ENCODE results near the gene DLAT. TPM values are rescaled to one million over a fixed set of nuclear protein-coding genes. Genes with fewer than 3 reads are reported as not detected.

The DLAT gene
- total RNA-seq, 1 donor from 2014 or later: 19.4 TPM

GRCh38 chr11:112097734-112098528 lies 72.7 kb downstream of the DLAT start:
- Histone ChIP-seq H3K9me3 (no peaks in the 10 kb centered on the region), H3K4me3 (no peak overlapping the region), H3K36me3 (peaks cover 0 to 39% of the 10 kb centered on the region in 2 donors), H3K4me1 (no peaks in the 10 kb centered on the region), H3K27me3 (no peaks in the 10 kb centered on the region), H3K27ac (no peak overlapping the region)
- intact Hi-C loops (cut with DNase I): no loop called here
- TF ChIP-seq POLR2AphosphoS5 (IDR thresholded peaks at IDR 0.05; ENCODE audit: insufficient read depth in 1 of 2, low read depth in 1 of 2) (no peak), POLR2A (IDR thresholded peaks at IDR 0.05) (no peak)
- TF ChIP-seq, protein P1, sequence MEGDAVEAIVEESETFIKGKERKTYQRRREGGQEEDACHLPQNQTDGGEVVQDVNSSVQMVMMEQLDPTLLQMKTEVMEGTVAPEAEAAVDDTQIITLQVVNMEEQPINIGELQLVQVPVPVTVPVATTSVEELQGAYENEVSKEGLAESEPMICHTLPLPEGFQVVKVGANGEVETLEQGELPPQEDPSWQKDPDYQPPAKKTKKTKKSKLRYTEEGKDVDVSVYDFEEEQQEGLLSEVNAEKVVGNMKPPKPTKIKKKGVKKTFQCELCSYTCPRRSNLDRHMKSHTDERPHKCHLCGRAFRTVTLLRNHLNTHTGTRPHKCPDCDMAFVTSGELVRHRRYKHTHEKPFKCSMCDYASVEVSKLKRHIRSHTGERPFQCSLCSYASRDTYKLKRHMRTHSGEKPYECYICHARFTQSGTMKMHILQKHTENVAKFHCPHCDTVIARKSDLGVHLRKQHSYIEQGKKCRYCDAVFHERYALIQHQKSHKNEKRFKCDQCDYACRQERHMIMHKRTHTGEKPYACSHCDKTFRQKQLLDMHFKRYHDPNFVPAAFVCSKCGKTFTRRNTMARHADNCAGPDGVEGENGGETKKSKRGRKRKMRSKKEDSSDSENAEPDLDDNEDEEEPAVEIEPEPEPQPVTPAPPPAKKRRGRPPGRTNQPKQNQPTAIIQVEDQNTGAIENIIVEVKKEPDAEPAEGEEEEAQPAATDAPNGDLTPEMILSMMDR (IDR thresholded peaks at IDR 0.05): no peak
- no peak for DNase-seq (ENCODE audit: extremely low spot score in 2 of 2)

GRCh38 chr11:112100462-112100861 lies 75.3 kb downstream of the DLAT start:
- Histone ChIP-seq H3K27me3 (no peaks in the 10 kb centered on the region), H3K9me3 (no peaks in the 10 kb centered on the region), H3K4me1 (no peaks in the 10 kb centered on the region), H3K27ac (no peak overlapping the region), H3K4me3 (no peak overlapping the region), H3K36me3 (peaks cover 0 to 16% of the 10 kb centered on the region in 2 donors)
- TF ChIP-seq POLR2A (IDR thresholded peaks at IDR 0.05) (no peak), POLR2AphosphoS5 (IDR thresholded peaks at IDR 0.05; ENCODE audit: insufficient read depth in 1 of 2, low read depth in 1 of 2) (no peak)
- TF ChIP-seq, protein P1 (IDR thresholded peaks at IDR 0.05): no peak
- no peak for DNase-seq (ENCODE audit: extremely low spot score in 2 of 2)
- intact Hi-C loops (cut with DNase I): no loop called here

GRCh38 chr11:112103446-112103845 lies 78.2 kb downstream of the DLAT start:
- H3K27me3 ChIP-seq: no peaks in the 10 kb centered on the region
- intact Hi-C loops (cut with DNase I): no loop called here
- H3K4me1 ChIP-seq: no peaks in the 10 kb centered on the region
- no peak for DNase-seq (ENCODE audit: extremely low spot score in 2 of 2)
- no peaks in the 10 kb centered on the region for H3K9me3 ChIP-seq
- H3K36me3 ChIP-seq: no peaks in the 10 kb centered on the region
- TF ChIP-seq, protein P1 (IDR thresholded peaks at IDR 0.05): no peak
- TF ChIP-seq POLR2A (IDR thresholded peaks at IDR 0.05): no peak
- TF ChIP-seq POLR2AphosphoS5 (IDR thresholded peaks at IDR 0.05; ENCODE audit: insufficient read depth in 1 of 2, low read depth in 1 of 2): no peak
- no peak overlapping the region for H3K27ac ChIP-seq
- no peak overlapping the region for H3K4me3 ChIP-seq

DNA sequence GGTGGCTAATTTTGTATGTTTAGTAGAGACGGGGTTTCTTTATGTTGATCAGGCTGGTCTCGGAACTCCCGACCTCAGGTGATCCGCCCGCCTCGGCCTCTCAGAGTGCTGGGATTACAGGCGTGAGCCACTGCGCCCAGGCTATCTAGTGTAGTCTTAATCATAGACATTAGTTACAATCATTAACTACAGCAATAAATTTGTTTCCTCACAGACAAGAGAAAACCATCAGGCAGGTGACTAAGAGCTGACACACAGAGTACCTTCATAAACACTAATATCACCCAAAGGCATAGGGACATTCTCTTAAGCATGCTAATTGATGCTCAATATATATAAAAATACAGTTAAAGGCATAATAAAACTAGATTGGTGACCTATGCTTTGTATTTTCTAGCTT lies 80.9 kb downstream of the DLAT start:
- no peaks in the 10 kb centered on the region for H3K9me3 ChIP-seq
- no peaks in the 10 kb centered on the region for H3K27me3 ChIP-seq
- H3K4me3 ChIP-seq: no peak overlapping the region
- H3K27ac ChIP-seq: no peak overlapping the region
- H3K36me3 ChIP-seq: no peaks in the 10 kb centered on the region
- H3K4me1 ChIP-seq: no peaks in the 10 kb centered on the region
- DNase-seq (ENCODE audit: extremely low spot score in 2 of 2): no peak
- intact Hi-C loops (cut with DNase I): no loop called here
- TF ChIP-seq POLR2A (IDR thresholded peaks at IDR 0.05): no peak
- TF ChIP-seq, protein P1 (IDR thresholded peaks at IDR 0.05): no peak
- no peak for TF ChIP-seq POLR2AphosphoS5 (IDR thresholded peaks at IDR 0.05; ENCODE audit: insufficient read depth in 1 of 2, low read depth in 1 of 2)

Small RNA genes lying within 50 kb of the gene (small RNA-seq; reads per million reads assigned to genes)
- gene AP000907.3: not detected
- not detected for gene RNU6-893P

Other genes starting within 250 kb of the DLAT start
- 31.7 TPM for gene ALG9, start 153.8 kb upstream of the DLAT start, total RNA-seq
- not detected for gene FDXACB1, start 146.2 kb upstream of the DLAT start, total RNA-seq
- gene CFAP68, start 145.9 kb upstream of the DLAT start, total RNA-seq: 22.6 TPM
- 161 TPM for gene CRYAB, start 113.6 kb upstream of the DLAT start, total RNA-seq
- not detected for gene HSPB2, start 112.7 kb upstream of the DLAT start, total RNA-seq
- 1.5 TPM for gene C11orf52, start 106.5 kb upstream of the DLAT start, total RNA-seq
- 36.8 TPM for gene DIXDC1, start 88.1 kb upstream of the DLAT start, total RNA-seq
- gene PIH1D2, start 48.6 kb downstream of the DLAT start, total RNA-seq: 1.5 TPM
- 11.8 TPM for gene NKAPD1, start 48.9 kb downstream of the DLAT start, total RNA-seq
- gene TIMM8B, start 61.3 kb downstream of the DLAT start, total RNA-seq: 43.0 TPM
- 121 TPM for gene SDHD, start 61.5 kb downstream of the DLAT start, total RNA-seq
- 48.6 TPM for gene IL18, start 138.7 kb downstream of the DLAT start, total RNA-seq
- not detected for gene TEX12, start 142.0 kb downstream of the DLAT start, total RNA-seq
- gene BCO2, start 150.1 kb downstream of the DLAT start, total RNA-seq: 11.0 TPM
- 26.3 TPM for gene PTS, start 201.0 kb downstream of the DLAT start, total RNA-seq
- not detected for gene PLET1, start 235.5 kb downstream of the DLAT start, total RNA-seq

Data from vagina (tissue), 2 donors.